ENCODE data around the gene CD164.
"Not testable (repeated sequence)": the region's sequence is repeated elsewhere in the genome, so short reads cannot be mapped to it uniquely, and the experiment has no call there.

Gene CD164

DNA sequence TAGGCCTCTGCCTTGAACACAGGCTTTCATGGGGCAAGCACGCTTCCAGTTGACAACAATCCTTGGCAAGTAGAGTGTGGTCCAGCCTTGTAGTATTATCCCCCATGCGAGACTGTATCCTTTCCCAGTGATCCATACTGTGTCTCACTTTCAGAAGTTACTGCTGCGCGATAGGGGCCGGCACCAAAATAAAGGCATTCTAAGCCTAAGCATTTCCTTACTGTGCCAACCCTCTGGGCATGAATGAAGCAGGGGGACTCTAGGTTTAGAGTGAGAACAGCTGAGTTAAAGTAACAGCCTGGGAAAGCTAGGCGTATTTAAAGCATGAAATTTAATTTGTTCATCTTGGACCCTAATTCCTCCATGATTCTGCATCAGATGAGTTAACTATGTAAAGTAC lies 39.4 kb downstream of the CD164 start:
- no peak for DNase-seq (ENCODE audit: low spot score)

DNA sequence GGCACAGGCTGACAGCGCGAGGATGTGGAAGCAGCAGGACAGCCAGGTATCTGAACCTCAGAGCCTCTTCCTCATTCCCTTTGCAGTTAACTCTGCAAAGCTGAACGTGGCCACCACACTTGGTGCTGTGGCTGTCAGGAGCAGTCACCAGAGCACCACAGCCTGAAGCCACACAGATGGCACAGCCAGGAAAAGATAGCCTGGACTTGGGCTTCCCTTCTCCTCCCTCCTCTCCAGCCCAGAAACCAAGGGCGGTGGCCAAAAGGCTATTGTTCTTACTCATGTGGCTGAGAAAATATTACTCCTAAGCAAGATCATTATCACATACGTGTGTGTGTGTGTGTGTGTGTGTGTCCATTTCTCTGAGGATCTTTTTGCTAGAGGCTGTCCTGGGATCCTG lies 39.8 kb downstream of the CD164 start:
- no peak for DNase-seq (ENCODE audit: low spot score)

DNA sequence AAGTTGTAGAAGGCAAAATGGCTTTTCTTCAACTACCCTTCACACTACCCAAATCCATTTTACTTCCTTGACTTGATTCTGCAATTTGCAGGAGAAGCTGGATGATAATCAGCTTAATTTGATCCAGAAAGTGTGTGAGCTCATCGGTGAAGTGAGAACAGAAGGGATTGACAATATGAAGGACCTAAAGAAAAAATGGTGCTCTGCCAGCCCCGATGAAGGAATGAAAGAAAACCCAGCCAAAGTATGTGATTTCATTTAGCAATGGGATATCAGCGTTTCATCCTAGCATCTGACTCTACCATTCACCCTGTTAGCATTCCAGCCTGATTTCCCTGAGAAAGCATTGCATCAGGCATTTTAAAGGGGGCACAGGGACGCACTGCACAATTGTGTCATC lies 41.5 kb downstream of the CD164 start:
- no peak for DNase-seq (ENCODE audit: low spot score)

DNA sequence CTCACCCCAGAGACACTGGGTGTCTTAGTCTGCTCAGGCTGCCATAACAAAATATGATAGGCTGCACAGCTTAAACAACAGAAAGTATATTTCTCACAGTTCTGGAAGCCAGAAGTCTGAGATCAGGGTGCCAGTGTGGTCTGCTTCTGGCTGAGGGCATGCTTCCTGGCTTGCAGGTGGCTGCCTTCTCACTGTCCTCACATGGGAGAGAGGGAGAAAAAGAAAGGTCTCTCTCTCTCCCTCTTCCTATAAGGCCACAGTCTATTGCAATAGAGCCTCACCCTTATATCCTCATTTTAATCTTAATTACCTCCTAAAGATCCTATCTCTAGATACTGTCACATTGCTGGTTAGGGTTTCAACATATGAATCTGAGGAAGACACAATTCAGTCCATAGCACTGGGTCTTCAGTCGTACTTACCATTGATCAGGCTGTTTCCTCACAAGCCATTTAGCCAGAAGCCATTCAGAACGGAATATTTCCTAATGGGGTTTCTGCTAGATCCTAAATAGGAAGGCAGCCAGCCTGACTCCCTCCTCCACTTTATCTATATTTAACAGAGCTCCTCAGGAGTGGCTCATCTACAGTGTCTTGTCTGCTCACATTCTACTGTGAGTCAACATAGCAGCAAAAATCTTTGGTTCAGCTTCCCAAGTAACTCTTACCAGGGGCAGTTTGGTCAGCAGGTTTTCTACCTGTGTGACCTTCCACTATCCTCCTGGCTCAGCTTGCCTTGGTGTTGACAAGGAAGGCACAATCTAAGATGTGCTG lies 42.2 kb downstream of the CD164 start:
- DNase-seq (ENCODE audit: low spot score): no peak

DNA sequence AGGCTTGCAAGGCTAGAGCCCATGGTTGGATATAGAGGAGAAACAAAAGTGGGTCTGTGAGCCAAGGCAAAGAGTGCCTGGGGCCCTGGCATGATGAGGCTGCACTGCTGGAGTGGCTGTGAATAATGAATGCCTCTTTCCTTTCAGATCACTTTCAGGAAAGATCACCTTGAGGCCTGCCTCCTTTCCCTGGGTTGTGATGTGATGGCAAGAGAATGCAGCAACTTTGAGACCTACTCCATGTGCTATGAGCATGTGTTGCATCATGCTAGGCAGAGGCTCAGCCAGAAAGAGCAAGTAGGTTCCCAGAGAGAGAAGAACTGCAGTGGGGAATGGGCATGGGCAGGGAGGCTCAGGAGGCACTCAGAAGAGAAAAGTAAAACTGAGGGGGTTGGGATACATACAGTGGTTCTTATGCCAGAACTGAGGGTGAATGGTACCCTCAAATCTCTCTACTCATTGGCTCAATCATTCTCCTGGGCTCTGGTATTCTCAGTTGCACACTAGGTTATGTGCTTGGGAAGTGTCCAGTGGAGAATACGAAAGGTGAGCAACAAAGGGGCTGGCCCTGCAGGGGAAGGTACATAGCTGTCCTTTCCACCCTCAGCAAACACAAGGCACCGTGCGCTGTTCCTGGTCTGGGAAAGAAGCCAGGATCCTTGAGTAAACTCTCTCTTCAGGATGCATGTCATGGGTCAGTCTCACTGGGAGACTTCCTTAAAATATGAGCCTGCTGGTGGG lies 45.9 kb downstream of the CD164 start:
- peak; percentile 85 for DNase-seq (ENCODE audit: low spot score)

DNA sequence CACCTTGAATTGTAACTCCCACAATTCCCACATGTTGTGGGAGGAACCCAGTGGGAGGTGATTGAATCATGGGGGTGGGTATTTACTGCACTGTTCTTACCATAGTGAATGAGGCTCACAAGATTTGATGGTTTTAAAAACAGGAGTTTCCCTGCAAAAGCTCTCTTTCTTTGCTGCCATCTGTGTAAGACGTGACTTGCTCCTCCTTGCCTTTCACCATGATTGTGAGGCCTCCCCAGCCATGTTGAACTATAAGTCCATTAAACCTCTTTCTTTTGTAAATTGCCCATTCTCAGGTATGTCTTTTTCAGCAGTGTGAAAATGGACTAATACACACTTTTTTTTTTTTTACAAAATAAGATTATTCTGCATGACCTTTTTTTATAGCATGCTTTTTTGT lies 48.4 kb downstream of the CD164 start:
- not testable (repeated sequence) for DNase-seq (ENCODE audit: low spot score)

DNA sequence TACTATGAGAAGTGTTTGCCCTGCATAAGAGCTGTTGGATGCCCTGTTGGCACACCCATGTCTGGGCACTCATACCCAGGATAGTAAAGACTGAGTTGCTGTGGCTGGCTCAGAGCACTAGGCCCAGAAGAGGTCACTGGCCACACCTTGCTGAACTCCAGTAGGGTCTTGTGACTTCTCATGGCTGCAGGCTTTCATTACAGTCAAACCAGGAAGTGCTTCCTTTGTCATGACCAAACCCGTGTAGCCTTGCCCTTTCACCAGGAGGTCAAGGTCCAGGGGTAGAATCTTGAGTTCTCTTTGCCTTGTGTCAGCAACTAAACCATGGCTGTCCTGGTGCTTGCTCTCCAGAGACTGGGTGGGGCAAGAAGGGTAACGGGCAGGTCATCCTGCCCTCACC lies 49.5 kb downstream of the CD164 start:
- peak; percentile 58 for DNase-seq (ENCODE audit: low spot score)

DNA sequence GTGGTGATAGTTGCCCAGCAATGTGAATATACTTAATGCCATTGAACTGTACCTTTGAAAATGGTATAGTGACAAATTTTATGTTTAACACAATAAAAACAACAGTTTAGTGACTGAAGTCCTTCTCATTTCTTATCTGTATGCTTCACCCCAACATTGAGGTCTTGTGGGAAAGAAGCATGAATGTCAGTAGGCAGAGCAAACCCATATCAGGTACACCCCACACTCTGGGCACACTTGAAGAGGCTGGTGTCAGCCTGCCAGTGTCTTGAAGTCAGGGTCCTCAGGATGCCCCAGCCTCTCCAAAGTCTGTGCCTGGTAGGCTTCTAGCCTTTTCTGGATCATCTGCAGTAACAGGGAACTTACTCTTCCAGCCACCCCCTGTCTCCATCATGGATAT lies 51.2 kb downstream of the CD164 start:
- DNase-seq (ENCODE audit: low spot score): no peak

DNA sequence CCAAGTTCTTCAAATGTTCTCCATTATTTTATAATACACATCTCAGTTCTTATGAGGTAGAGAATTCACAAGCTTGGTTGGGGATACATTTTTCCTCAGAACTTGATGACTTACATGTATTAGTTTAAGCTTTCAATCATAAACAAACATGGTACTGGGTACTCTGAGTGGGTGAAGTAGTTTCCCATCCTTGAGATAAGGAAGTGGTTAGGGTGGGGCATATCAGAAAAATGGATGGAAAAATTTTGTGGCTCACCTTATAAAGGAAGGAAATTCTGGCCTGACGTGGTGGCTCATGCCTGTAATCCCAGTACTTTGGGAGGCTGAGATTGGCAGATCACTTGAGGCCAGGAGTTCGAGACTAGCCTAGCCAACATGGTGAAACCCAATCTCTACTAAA lies 52.0 kb downstream of the CD164 start:
- no peak for DNase-seq (ENCODE audit: low spot score)

DNA sequence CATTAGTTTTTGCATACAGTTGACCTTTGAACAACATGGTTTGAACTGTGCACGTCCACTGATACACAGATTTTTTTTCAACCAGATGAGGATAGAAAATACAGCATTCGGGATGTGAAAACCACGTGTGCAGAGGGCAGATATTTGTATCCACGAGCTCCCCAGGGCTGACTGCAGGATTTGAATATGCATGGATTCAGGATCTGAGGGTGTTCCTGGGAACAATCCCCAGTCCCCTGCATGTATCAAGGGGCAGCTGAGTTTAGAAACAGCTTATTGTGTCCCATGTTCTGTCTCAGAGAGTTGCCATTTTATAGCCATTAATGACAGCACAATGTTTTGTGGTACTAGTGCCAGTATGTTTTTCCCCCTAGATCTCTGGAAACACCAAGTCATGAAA lies 53.6 kb downstream of the CD164 start:
- no peak for DNase-seq (ENCODE audit: low spot score)

DNA sequence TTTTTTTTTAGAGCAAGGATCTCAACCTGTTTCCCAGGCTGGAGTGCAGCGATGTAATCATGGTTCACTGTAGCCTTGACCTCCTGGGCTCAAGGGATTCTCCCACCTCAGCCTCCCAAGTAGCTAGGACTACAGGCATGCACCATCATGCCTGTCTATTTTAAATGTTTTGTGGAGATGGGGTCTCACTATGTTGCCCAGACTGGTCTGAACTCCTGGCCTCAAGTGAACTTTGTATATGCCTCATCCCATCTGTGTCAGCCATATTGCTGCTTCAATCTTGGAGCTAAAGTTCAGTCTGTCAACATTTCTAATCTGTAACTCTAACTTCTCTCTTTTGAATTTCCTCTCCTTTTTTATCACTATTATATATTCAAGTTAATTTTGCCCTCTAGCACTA lies 54.3 kb downstream of the CD164 start:
- DNase-seq (ENCODE audit: low spot score): no peak

DNA sequence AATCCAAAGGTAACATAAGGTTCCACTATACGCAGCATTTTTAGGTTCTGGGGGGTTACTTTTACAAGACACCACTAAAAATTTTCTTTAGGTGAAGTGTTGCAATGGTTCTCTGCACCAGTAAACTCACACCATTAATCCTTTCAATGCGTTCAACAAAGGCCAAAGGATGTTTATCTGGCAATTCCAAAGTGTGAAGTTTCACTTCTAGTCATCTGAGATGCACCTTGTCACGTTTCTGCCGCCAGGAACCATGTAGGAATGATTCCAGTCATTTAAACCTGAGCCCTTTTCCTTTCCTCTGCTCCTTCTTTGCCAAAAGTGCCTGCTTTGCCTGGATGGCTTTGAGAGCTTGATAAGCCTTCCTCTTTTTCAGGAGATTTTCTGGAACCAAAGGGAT lies 54.8 kb downstream of the CD164 start:
- DNase-seq (ENCODE audit: low spot score): no peak

DNA sequence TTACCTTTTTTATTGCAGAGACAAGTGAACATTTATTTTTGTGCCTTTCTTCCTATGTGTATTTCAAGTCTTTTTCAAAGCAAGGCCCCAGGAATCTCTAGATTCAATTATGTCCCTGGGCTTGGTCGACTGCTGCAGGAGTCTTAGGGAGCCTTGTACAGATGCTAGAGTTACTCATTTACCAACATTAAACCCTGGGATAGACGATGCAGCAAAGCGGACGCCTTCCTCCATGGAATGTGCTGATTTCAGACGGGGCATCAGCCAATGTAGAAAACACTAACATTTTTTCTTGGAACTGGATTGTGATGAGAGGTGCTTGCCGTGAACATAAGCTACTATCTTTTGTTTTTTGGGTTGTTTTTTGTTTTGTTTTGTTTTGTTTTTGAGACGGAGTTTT lies 55.9 kb downstream of the CD164 start:
- DNase-seq (ENCODE audit: low spot score): no peak

DNA sequence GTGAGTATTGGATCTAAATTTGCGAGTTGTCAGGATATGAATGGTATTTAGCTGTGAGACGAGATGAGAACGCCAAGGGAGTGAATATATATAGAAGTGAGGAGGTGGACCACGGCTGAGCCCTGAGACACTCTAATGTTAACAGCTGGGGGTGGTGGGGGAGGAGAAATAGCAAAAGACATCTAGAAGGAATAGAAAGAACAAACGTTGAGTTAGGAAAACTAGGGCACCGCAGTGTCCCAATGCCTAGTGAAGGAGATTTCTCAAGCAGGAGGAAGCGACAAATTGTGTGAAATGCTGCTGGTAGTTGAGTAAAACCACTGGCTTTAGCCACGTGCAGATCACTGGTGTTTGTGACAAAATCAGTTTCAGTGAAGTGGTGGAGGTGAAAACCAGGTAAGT lies 56.9 kb downstream of the CD164 start:
- DNase-seq (ENCODE audit: low spot score): no peak

DNA sequence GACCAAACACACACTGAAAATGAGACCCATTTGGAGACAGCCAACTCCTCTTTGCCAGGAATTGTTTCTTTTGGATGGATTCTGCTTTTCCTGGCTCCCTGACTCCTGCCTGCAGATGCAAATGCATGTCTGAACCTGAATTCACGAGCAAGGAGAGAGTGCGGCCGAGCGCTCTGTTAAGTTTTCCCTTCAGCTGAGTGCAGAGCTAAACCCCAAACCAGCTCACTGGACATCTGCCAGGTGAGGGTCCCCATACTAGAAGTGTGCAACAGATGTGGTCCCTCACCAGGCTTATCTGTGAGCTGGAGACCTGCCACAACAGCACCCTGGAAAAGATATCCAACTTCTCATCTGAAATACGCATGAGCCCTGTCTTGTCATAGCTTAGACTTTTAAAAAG lies 59.0 kb downstream of the CD164 start:
- no peak for DNase-seq (ENCODE audit: low spot score)

DNA sequence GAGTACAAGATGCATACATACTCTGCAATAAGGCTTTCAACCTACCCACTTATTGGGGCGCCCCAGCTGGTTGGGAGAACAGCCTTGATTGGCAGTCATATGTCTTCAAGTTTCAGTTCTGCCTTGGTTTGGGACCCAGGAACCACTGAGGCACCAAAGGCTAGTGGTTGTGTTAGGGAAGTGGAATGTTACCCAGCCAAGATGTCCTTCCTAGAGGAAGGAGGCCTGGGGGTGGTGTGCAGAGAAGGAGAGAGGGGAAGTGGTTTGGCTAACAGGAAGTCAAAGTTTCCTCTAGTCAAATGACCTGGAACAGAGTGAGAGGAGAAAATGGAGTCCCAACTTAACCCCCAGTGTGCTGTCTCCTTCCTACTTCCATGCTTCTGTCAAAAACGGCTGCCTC lies 59.4 kb downstream of the CD164 start:
- DNase-seq (ENCODE audit: low spot score): no peak

DNA sequence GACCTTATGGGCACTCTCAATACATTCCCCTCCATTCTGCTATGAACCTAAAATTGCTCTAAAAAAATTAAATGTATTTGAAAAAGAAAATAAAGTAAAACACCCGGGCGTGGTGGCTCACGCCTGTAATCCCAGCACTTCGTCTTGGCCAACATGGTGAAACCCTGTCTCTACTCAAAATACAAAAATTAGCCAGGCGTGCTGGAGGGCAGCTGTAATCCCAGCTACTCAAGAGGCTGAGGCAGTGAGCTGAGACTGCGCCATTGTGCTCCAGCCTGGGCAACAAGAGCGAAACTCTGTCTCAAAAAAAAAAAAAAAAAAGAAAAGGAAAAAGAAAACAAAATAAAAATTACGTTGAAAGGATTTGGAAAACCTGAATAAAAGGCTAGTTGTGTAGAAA lies 60.5 kb downstream of the CD164 start:
- no peak for DNase-seq (ENCODE audit: low spot score)

DNA sequence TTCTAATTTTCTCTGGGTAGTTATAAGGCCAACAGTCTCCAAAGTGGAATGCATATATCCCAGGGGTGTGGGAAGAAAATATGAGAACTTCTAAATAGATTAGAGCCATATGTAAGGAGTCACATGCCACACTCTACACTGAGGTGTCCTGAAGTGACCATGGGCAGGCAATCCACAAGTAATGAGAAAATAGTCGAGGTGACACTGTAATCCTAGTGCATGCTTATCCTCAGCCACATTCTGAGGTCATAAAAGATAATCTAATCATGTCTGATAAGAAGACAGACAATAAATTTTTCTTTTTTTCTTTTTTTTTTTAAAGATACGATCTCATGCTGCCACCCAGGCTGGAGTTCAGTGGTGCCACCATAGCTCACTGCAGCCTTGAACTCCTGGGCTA lies 62.2 kb downstream of the CD164 start:
- no peak for DNase-seq (ENCODE audit: low spot score)

DNA sequence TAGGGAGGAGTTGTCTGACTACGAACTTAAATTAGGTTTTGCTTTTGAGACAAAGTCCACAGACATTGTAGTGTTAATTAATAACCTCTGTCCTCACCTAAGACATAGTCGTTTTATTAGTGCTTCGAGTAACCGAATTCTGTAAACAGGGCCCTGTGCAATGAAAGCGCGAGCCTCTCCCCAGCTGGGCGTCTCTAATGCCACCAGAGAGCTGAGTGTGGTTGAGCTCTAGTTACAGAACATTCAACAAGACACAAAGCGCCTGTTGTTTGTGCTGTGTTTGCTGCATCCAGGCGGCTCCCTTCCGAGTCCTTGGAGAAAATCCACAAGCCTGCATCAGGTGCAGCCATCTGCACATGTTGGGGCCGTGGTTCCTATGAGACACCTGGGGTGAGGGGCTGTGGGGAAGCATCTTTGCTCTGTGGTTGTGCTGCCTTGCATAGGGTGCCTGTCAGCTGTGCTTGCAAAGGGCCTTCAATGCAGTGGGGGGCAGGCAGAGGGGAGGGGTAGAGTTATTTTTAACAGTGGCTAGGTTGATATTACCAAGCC lies 63.9 kb downstream of the CD164 start:
- peak; percentile 61 for DNase-seq (ENCODE audit: low spot score)

DNA sequence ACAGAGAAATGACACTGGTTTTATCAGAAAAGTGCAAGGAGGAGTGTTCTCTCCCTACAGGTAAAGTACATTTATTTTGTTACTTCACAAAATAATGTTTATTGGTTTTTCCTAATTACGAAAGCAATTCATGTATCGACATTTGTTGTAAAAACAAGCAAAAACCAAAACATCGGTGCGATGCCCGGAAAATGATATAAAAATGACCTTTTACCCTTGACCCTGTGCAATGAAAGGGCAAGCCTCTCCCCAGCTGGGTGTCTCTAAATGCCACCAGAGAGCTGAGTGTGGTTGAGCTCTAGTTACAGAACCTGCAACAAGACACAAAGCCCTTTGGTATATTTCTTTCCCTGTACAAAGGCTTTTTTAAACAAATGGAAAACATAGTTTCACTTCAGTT lies 65.4 kb downstream of the CD164 start:
- no peak for DNase-seq (ENCODE audit: low spot score)
